Cardiac fibroblast (primary cell): ENCODE measurements around the gene LRRC45.

ENCODE experiments used
- DNase-seq, 2 donors: peaks; one replicate each; pipeline versions ENCODE4 v3.0.0 to v3.0.0-alpha.2; 2010; ENCODE audit warnings: low read depth in 2 of 2
- H3K4me3 ChIP-seq, 2 donors: replicated peaks in 1 of 2; 1 replicate in 1 of 2; 2 replicates in 1 of 2; pipeline ENCODE4 v1.5.1; 2011; ENCODE audit warnings: low read depth in 2 of 2, low read length in 2 of 2, mild to moderate bottlenecking in 2 of 2, moderate library complexity in 1 of 2
- CTCF ChIP-seq: IDR thresholded peaks from one replicate; pipeline ENCODE4 v1.5.1; 2011; ENCODE audit warnings: low read depth, mild to moderate bottlenecking, low read length, inconsistent platforms

Gene LRRC45

GRCh38 chr17:82028246-82028645, 5.1 kb downstream of the LRRC45 start:
- TF ChIP-seq CTCF: no peak
- no peak for DNase-seq
- no peak overlapping the region for H3K4me3 ChIP-seq

- no peak for TF ChIP-seq CTCF
- no peak for DNase-seq
- no peak overlapping the region for H3K4me3 ChIP-seq
Measured at GRCh38 chr17:82028966-82029365, 5.9 kb downstream of the LRRC45 start.

DNA sequence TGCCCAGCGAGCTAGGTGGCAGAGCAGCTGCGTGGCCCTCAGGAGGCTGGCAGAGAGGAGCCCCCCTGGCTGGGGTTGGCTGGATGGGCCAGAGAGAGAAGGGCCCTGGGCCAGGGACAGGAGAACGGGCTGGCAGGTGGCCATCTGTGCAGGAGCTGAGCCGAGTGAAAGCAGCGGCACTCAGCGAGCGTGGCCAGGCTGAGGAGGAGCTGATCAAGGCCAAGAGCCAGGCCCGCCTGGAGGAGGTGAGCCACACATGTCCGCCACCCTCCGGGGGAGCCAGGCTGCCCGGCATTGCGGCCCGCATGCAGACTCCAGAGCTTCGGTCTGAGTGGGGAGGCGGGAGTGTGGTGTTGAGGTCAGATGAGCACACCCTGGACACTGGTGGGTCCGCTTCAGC, 6.3 kb downstream of the LRRC45 start:
- no peak for DNase-seq
- no peak overlapping the region for H3K4me3 ChIP-seq
- no peak for TF ChIP-seq CTCF

- TF ChIP-seq CTCF: no peak
- DNase-seq: no peak
- H3K4me3 ChIP-seq: no peak overlapping the region
Measured at GRCh38 chr17:82029990-82030469, 6.9 kb downstream of the LRRC45 start.

- peak overlapping the region; percentile 49 to 51 for H3K4me3 ChIP-seq
- TF ChIP-seq CTCF: peak; percentile 87
Measured at GRCh38 chr17:82030470-82031302, 7.6 kb downstream of the LRRC45 start.

DNA sequence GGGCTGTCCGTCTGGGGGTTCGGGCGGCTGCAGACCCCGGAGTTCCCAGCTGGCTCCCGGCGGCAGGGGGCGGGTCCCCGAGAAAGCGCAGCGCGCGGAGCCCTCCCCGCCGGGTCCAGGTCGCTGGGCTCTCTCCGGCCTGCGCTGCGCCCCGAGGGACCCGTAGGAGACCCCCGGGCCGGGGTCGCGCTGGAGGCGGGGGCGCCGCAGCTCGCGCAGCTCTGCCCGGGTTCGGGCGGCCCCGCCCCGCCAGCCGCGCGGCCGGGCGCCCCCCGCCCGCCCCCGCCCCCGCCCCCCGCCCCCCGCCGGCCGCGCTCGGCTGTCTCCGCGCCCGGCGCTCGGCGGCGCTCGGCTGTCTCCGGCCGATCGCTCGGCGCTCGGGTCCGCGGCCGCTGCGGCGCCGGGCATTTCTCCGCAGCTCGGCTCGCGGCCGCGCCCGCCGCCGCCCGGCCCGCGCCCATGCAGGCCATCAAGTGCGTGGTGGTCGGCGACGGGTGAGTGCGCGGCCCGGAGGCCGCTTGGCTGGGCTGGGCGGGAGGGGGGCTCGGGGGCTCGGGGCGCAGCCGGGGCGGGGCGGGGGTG, 8.3 kb downstream of the LRRC45 start, which contains the start of gene RAC3:
Gene RAC3, plus strand, starts transcription at position 376 of the 582 bp plus-strand sequence. Its CDS starts 84 bp downstream, at position 460.
- H3K4me3 ChIP-seq: peak within 1 kb of the TSS; percentile 50 to 51
- no peak for TF ChIP-seq CTCF
- DNase-seq: peak in 1 of 2 donors; percentile 36

More at GRCh38 chr17:82030470-82031302, 7.6 kb downstream of the LRRC45 start:
- peak; percentile 86 to 89 for DNase-seq
